Natural killer cell (primary cell): Measurements from ENCODE around the gene TBX18. TPM values are rescaled to one million over a fixed set of nuclear protein-coding genes. Genes with fewer than 3 reads are reported as not detected.

Experiments used
- ATAC-seq, 3 donors: fragments of 150-1000 bp in 2 of 3; fragments of 200-7000 bp in 1 of 3; cut with Tn5 transposase; 1 replicate in 1 of 3; 2 replicates in 2 of 3; pipeline ENCODE4 v1.10.0; 2021; ENCODE audit warnings: mild to moderate bottlenecking in 2 of 3, moderate library complexity in 2 of 3
- DNase-seq, 2 donors: peaks; one replicate each; pipeline versions ENCODE4 v3.0.0 to v3.0.0-alpha.2; 2013 to 2021; ENCODE audit warnings: mixed read lengths in 1 of 2
- H3K27ac ChIP-seq: one replicate; pipeline ENCODE4 v1.5.1; 2013; ENCODE audit warnings: mild to moderate bottlenecking, low read length
- H3K27me3 ChIP-seq: one replicate; pipeline ENCODE4 v1.6.1; 2013; ENCODE audit warnings: low read length; ENCODE audit not compliant: control insufficient read depth, insufficient read depth
- H3K36me3 ChIP-seq: one replicate; pipeline ENCODE4 v1.6.1; 2013; ENCODE audit warnings: low read length; ENCODE audit not compliant: control insufficient read depth, insufficient read depth
- H3K4me1 ChIP-seq: one replicate; pipeline ENCODE4 v1.6.1; 2013; ENCODE audit warnings: low read length; ENCODE audit not compliant: control insufficient read depth, insufficient read depth
- H3K4me3 ChIP-seq: one replicate; pipeline ENCODE4 v1.5.1; 2013; ENCODE audit warnings: low read length
- H3K9me3 ChIP-seq: one replicate; pipeline ENCODE4 v1.6.1; 2013; ENCODE audit warnings: low read length; ENCODE audit not compliant: control insufficient read depth, insufficient read depth
- H3K27ac Mint-ChIP-seq, 2 donors: one replicate each; pipeline ENCODE4 v1.8.0; 2022; ENCODE audit warnings: mild to moderate bottlenecking in 2 of 2, mixed read lengths in 2 of 2, moderate library complexity in 1 of 2
- H3K27me3 Mint-ChIP-seq, 2 donors: one replicate each; pipeline ENCODE4 v1.8.0; 2022; ENCODE audit warnings: low read depth in 2 of 2, mixed read lengths in 2 of 2
- H3K36me3 Mint-ChIP-seq: one replicate; pipeline ENCODE4 v1.8.0; 2022; ENCODE audit warnings: mixed read lengths
- H3K4me1 Mint-ChIP-seq, 2 donors: one replicate each; pipeline ENCODE4 v1.8.0; 2022; ENCODE audit warnings: mixed read lengths in 2 of 2
- H3K4me3 Mint-ChIP-seq: one replicate; pipeline ENCODE4 v1.8.0; 2022; ENCODE audit warnings: mild to moderate bottlenecking, moderate library complexity, mixed read lengths
- H3K9me3 Mint-ChIP-seq, 2 donors: one replicate each; pipeline ENCODE4 v1.8.0; 2022; ENCODE audit warnings: mixed read lengths in 2 of 2
- WGBS: methylation state at CpG from one replicate; pipeline ENCODE4 v1.1.7; 2013; ENCODE audit warnings: missing lambda C conversion rate; ENCODE audit not compliant: insufficient coverage; 5-methylcytosine and 5-hydroxymethylcytosine counted together
- intact Hi-C: fragments of 100-400 bp; cut with micrococcal nuclease; formaldehyde crosslinking; loops from one replicate; pipeline ENCODE4 v1.14.2; 2022
- total RNA-seq, 4 donors: library from RNA; stranded (reverse); fragments of 120-200 nt in 1 of 4; gene quantifications; one replicate each; pipeline versions ENCODE4 v1.2.3 to v1.2.4, GENCODE V29; 2013 to 2022
- TF ChIP-seq, protein P1 (sequence below): fragments of 200-600 bp; IDR thresholded peaks from one replicate; pipeline ENCODE4 v1.8.0; 2022; ENCODE audit warnings: antibody characterized with exemption

TBX18 gene
- total RNA-seq, 3 donors from 2014 or later (not counting 1 experiment from before 2014, with no cell fraction given), result not detected

DNA sequence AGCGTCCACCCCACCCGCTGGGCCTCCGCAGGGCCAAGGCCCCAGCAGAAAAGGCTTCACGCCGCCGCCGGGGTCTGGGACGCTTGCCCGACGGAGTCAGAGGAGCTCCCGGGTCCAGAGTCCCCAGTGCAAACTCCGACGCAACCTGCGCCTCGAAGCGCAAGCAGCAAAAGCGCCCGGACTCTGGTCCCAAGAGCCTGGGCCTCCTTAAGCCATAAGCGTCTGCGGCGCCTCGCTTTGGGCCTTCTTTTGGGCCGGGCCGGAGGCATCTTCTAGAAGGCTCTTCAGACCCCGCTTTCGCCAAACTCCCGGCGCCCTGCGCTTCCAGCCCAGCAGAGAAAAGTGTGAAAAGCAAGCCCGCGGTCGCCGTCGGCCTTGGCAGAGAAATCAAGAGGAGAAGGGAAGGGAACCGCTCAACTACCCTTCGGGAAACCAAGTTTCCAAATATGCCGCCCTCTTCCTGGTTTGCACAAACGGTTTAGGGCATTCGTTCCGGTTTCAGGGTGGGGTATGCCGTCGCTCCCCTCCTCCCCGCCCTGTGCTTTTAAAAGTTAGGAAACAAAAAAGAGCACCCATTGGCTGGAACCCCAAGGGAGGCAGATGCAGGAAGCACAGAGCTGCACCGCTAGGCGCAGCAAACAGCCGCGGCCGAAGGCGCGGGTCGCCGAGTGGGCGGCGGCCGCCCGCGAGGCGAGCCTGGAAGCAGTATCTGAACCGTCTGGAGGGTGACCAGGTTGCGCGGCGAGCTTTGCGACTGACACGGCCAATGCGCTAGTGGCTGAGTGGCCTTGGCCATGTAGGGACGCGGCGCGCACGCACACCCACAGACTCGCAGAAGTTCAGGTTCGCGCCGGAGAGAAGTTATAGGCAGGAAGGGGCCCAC is 1.2 kb downstream of the TBX18 start:
- ATAC-seq (no peak), DNase-seq (no peak)
- no peak overlapping the region for H3K4me3 ChIP-seq
- peaks cover 9% of the 10 kb centered on the region for H3K4me1 ChIP-seq
- Mint-ChIP-seq H3K9me3 (peaks cover 0 to 5% of the 10 kb centered on the region in 2 donors), H3K27me3 (peaks cover 47 to 50% of the 10 kb centered on the region in 2 donors), H3K27ac (no peak overlapping the region), H3K4me1 (no peaks in the 10 kb centered on the region), H3K4me3 (no peak overlapping the region), H3K36me3 (peaks cover 23% of the 10 kb centered on the region)
- TF ChIP-seq, protein P1, sequence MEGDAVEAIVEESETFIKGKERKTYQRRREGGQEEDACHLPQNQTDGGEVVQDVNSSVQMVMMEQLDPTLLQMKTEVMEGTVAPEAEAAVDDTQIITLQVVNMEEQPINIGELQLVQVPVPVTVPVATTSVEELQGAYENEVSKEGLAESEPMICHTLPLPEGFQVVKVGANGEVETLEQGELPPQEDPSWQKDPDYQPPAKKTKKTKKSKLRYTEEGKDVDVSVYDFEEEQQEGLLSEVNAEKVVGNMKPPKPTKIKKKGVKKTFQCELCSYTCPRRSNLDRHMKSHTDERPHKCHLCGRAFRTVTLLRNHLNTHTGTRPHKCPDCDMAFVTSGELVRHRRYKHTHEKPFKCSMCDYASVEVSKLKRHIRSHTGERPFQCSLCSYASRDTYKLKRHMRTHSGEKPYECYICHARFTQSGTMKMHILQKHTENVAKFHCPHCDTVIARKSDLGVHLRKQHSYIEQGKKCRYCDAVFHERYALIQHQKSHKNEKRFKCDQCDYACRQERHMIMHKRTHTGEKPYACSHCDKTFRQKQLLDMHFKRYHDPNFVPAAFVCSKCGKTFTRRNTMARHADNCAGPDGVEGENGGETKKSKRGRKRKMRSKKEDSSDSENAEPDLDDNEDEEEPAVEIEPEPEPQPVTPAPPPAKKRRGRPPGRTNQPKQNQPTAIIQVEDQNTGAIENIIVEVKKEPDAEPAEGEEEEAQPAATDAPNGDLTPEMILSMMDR, result no peak
- peaks cover 22% of the 10 kb centered on the region for H3K9me3 ChIP-seq
- H3K36me3 ChIP-seq, result no peaks in the 10 kb centered on the region
- WGBS, result 4% methylated on average over 74 of the region's 74 CpGs
- H3K27me3 ChIP-seq, result peaks cover 55% of the 10 kb centered on the region
- no peak overlapping the region for H3K27ac ChIP-seq
- intact Hi-C loops, result no loop called here

DNA sequence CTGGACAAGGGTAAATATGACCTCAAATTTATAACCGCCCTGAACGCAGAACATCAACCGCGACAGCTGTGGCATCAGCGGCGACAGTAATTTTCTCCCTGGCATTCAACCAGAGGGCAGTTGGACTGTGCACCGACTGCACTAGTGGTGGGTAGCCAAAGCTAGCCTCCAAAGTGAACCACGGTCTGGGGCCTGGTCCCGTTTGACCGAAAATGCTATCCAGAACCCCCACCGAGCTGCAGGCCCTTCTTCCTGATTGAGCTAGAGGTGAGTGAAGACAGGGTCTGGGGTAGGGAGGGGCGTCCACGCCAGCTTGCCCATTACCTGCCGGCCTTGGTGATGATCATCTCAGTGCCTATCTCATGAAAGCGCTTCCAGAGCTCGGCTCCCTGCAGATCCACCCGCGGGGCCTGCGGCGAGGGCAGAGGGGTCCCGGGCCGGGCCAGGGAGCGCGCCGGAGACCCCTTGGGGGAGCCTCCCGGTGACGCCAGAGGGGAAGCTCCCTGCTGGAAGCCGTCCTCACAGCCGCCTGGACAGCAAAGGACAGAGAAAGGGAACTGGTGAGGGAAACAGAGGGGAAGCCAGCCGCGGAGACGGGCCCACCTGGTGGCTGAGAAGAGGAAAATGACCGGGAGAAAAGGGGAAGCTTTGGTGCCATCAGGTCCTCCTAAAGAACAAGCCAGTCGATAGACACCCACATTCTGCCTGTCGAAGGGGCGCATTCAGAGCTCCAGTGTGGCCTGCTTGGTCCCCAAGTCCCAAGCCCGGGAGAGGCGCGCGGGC is 2.0 kb downstream of the TBX18 start:
- no peak for DNase-seq
- peaks cover 0 to 5% of the 10 kb centered on the region in 2 donors for H3K9me3 Mint-ChIP-seq
- Histone ChIP-seq H3K27me3 (peaks cover 48% of the 10 kb centered on the region), H3K4me3 (no peak overlapping the region), H3K4me1 (peaks cover 9% of the 10 kb centered on the region), H3K27ac (no peak overlapping the region), H3K9me3 (peaks cover 22% of the 10 kb centered on the region), H3K36me3 (no peaks in the 10 kb centered on the region)
- no peaks in the 10 kb centered on the region for H3K4me1 Mint-ChIP-seq
- intact Hi-C loops, result no loop called here
- WGBS, result 8% methylated on average over 40 of the region's 40 CpGs
- H3K4me3 Mint-ChIP-seq, result no peak overlapping the region
- H3K36me3 Mint-ChIP-seq, result peaks cover 14% of the 10 kb centered on the region
- TF ChIP-seq, protein P1, result no peak
- H3K27me3 Mint-ChIP-seq, result peaks cover 39 to 41% of the 10 kb centered on the region in 2 donors
- H3K27ac Mint-ChIP-seq, result no peak overlapping the region
- no peak for ATAC-seq

DNA sequence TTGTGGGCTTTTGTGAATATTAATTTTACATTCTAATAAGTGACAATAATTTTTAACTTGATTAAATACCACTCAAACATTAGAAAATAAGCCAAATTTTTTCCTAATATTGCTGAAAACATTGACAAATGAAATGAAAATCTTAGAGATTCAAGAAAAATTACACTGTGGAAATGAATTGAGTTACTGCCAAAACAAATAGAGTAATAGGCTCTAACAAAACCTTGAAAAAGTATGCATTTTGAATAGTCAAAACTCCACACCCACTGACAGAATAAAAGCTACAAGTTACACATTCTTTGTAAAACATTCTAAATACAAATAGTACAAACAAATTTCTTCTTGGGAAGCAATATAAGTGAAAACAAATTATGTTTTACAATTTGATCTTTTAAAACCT is 5.9 kb downstream of the TBX18 start:
- H3K27ac ChIP-seq, result no peak overlapping the region
- TF ChIP-seq, protein P1, result no peak
- no peaks in the 10 kb centered on the region for H3K4me1 Mint-ChIP-seq
- intact Hi-C loops, result no loop called here
- H3K27me3 ChIP-seq, result peaks cover 21% of the 10 kb centered on the region
- ATAC-seq (no peak), DNase-seq (no peak)
- H3K36me3 Mint-ChIP-seq, result no peaks in the 10 kb centered on the region
- no peaks in the 10 kb centered on the region for H3K36me3 ChIP-seq
- H3K27ac Mint-ChIP-seq, result no peak overlapping the region
- no peaks in the 10 kb centered on the region for H3K4me1 ChIP-seq
- no peak overlapping the region for H3K4me3 ChIP-seq
- peaks cover 7 to 16% of the 10 kb centered on the region in 2 donors for H3K27me3 Mint-ChIP-seq
- H3K4me3 Mint-ChIP-seq, result no peak overlapping the region
- H3K9me3 Mint-ChIP-seq, result peaks cover 2% of the 10 kb centered on the region in 2 donors
- H3K9me3 ChIP-seq, result peaks cover 4% of the 10 kb centered on the region
